Panc1 (cell line): ENCODE results near the gene MYO18A. TPM values are rescaled to one million over a fixed set of nuclear protein-coding genes. Genes with fewer than 3 reads are reported as not detected.

Source experiments
- ATAC-seq: fragments of 200-7000 bp; cut with Tn5 transposase; 2 replicates; pipeline ENCODE4 v1.9.1; 2020; ENCODE audit warnings: mild to moderate bottlenecking, moderate library complexity
- BruUV-seq: library from RNA; stranded (reverse); fragments of 400-500 nt; replicated peaks from 2 replicates; lab custom pipeline; 2021; lab: Mats Ljungman, UMichigan
- CTCF ChIA-PET: fragments of 300-600 bp; sonication (Branson Sonifier 250); formaldehyde crosslinking; loops from one replicate; lab custom pipeline; 2022; ENCODE audit warnings: antibody characterized with exemption; lab: Charles Lee
- POLR2A ChIA-PET: fragments of 300-600 bp; sonication (Branson Sonifier 250); formaldehyde crosslinking; loops from one replicate; lab custom pipeline; 2022; ENCODE audit warnings: antibody characterized with exemption; lab: Charles Lee
- DNase-seq: peaks from one replicate; pipeline ENCODE4 v3.0.0-alpha.2; 2010; ENCODE audit warnings: low read depth, low spot score
- H3K27ac ChIP-seq: 2 replicates; pipeline ENCODE4 v1.5.1; 2011; ENCODE audit warnings: mild to moderate bottlenecking, low read length, inconsistent platforms
- H3K27me3 ChIP-seq: fragments of 200-500 bp; sonication (Bioruptor generic); 2 replicates; pipeline ENCODE4 v1.6.0; 2014; ENCODE audit warnings: low read length, inconsistent platforms; ENCODE audit not compliant: control insufficient read depth, insufficient read depth
- H3K36me3 ChIP-seq: fragments of 200-500 bp; sonication (Bioruptor generic); 2 replicates; pipeline ENCODE4 v1.5.1; 2014; ENCODE audit warnings: inconsistent platforms, mild to moderate bottlenecking, low read length, moderate library complexity; ENCODE audit not compliant: control insufficient read depth, insufficient read depth
- H3K4me1 ChIP-seq: 2 replicates; pipeline ENCODE4 v1.5.1; 2011; ENCODE audit warnings: inconsistent platforms, mild to moderate bottlenecking, low read length, moderate library complexity; ENCODE audit not compliant: control insufficient read depth, insufficient read depth
- H3K4me3 ChIP-seq, 2 experiments: 2 replicates each; pipeline ENCODE4 v1.5.1; 2011 to 2012; ENCODE audit warnings: low read depth in 2 of 2, low read length in 2 of 2, mild to moderate bottlenecking in 2 of 2, inconsistent platforms in 1 of 2, moderate library complexity in 1 of 2
- H3K9me3 ChIP-seq: fragments of 200-500 bp; sonication (Bioruptor generic); 2 replicates; pipeline ENCODE4 v1.5.1; 2014; ENCODE audit warnings: low read depth, mild to moderate bottlenecking, inconsistent platforms, low read length, moderate library complexity; ENCODE audit not compliant: control insufficient read depth, insufficient read depth
- CTCF ChIP-seq: fragments of 450-650 bp; IDR thresholded peaks from 2 replicates; pipeline ENCODE4 v1.5.1; 2017; ENCODE audit warnings: mild to moderate bottlenecking
- POLR2AphosphoS5 ChIP-seq: IDR thresholded peaks from 2 replicates; pipeline ENCODE4 v1.6.1; 2012; ENCODE audit warnings: mild to moderate bottlenecking, low read depth, low read length, moderate library complexity
- REST ChIP-seq, 2 experiments: IDR thresholded peaks; 2 replicates each; pipeline ENCODE4 v1.6.1; 2011 to 2012; ENCODE audit warnings: low read depth in 2 of 2, control low read depth in 1 of 2, low read length in 1 of 2, mild to moderate bottlenecking in 1 of 2, moderate library complexity in 1 of 2; ENCODE audit not compliant: insufficient read depth in 1 of 2
- SIN3A ChIP-seq: IDR thresholded peaks from 2 replicates; pipeline ENCODE4 v1.6.1; 2012; ENCODE audit warnings: low read depth, mild to moderate bottlenecking, low read length, moderate library complexity, borderline replicate concordance; ENCODE audit not compliant: insufficient read depth
- TCF7L2 ChIP-seq: IDR thresholded peaks from 2 replicates; pipeline ENCODE4 v1.6.1; 2011; ENCODE audit warnings: mild to moderate bottlenecking, low read depth, low read length, inconsistent platforms
- in situ Hi-C: cut with HindIII; loops from 2 replicates; pipeline ENCODE4 v1.10.0; 2016; ENCODE audit warnings: low sequenced_read_pairs, low pct_unique_long_range_greater_than_20kb
- intact Hi-C: fragments of 100-400 bp; cut with micrococcal nuclease; formaldehyde crosslinking; loops from one replicate; pipeline ENCODE4 v1.10.0; 2022; ENCODE audit not compliant: unreplicated experiment
- total RNA-seq: library from RNA; stranded (reverse); gene quantifications from one replicate; pipeline ENCODE4 v1.2.1, GENCODE V29; 2021; ENCODE audit not compliant: unreplicated experiment

Gene MYO18A
- total RNA-seq, 1 experiment from 2014 or later = 108 TPM

- in situ Hi-C loops = no loop called here
- DNase-seq (no peak), ATAC-seq (no peak)
These were observed 32.5 kb upstream of the MYO18A start for GRCh38 chr17:29212681-29213121.

GRCh38 chr17:29212094-29212631 lies 32.0 kb upstream of the MYO18A start:
- DNase-seq = no peak
- H3K36me3 ChIP-seq = no peaks in the 10 kb centered on the region
- no peaks in the 10 kb centered on the region for H3K27me3 ChIP-seq
- TF ChIP-seq CTCF (no peak), POLR2AphosphoS5 (no peak), REST (IDR thresholded peaks at IDR 0.05; ENCODE audit: insufficient read depth in 1 of 2, low read depth in 2 of 2, low read length in 1 of 2) (no peak), SIN3A (no peak), TCF7L2 (no peak)
- no peaks in the 10 kb centered on the region for H3K4me1 ChIP-seq
- ChIA-PET POLR2A (no interaction called here), CTCF (interaction anchor here (1.0 kb wide), 2 partner anchors 67 to 88 kb away, joined by 3 to 4 read pairs; no protein-coding TSS in a partner anchor)
- no peak overlapping the region for H3K27ac ChIP-seq
- intact Hi-C loops (no loop called here), in situ Hi-C loops (no loop called here)
- ATAC-seq = no peak
- no peaks in the 10 kb centered on the region for H3K9me3 ChIP-seq
- BruUV-seq = no TSS peak
- no peak overlapping the region for H3K4me3 ChIP-seq

More at GRCh38 chr17:29212681-29213121, 32.5 kb upstream of the MYO18A start:
- H3K4me1 ChIP-seq = no peaks in the 10 kb centered on the region
- H3K4me3 ChIP-seq = no peak overlapping the region
- ChIA-PET POLR2A (no interaction called here), CTCF (interaction anchor here (1.0 kb wide), 2 partner anchors 68 to 88 kb away, joined by 3 to 4 read pairs; no protein-coding TSS in a partner anchor)
- intact Hi-C loops = no loop called here
- H3K27ac ChIP-seq = no peak overlapping the region
- BruUV-seq = no TSS peak
- H3K27me3 ChIP-seq = no peaks in the 10 kb centered on the region
- no peaks in the 10 kb centered on the region for H3K36me3 ChIP-seq
- no peak for TF ChIP-seq TCF7L2
- TF ChIP-seq CTCF = no peak
- no peak for TF ChIP-seq REST (IDR thresholded peaks at IDR 0.05; ENCODE audit: insufficient read depth in 1 of 2, low read depth in 2 of 2, low read length in 1 of 2)
- TF ChIP-seq SIN3A = no peak
- no peaks in the 10 kb centered on the region for H3K9me3 ChIP-seq
